Natural killer cell (primary cell): Measurements from ENCODE around the gene STK32B. TPM values are rescaled to one million over a fixed set of nuclear protein-coding genes. Genes with fewer than 3 reads are reported as not detected.

ENCODE experiments used
- ATAC-seq, 3 donors: fragments of 150-1000 bp in 2 of 3; fragments of 200-7000 bp in 1 of 3; cut with Tn5 transposase; 1 replicate in 1 of 3; 2 replicates in 2 of 3; pipeline ENCODE4 v1.10.0; 2021; ENCODE audit warnings: mild to moderate bottlenecking in 2 of 3, moderate library complexity in 2 of 3
- DNase-seq, 2 donors: peaks; one replicate each; pipeline versions ENCODE4 v3.0.0 to v3.0.0-alpha.2; 2013 to 2021; ENCODE audit warnings: mixed read lengths in 1 of 2
- H3K27ac ChIP-seq: one replicate; pipeline ENCODE4 v1.5.1; 2013; ENCODE audit warnings: mild to moderate bottlenecking, low read length
- H3K27me3 ChIP-seq: one replicate; pipeline ENCODE4 v1.6.1; 2013; ENCODE audit warnings: low read length; ENCODE audit not compliant: control insufficient read depth, insufficient read depth
- H3K36me3 ChIP-seq: one replicate; pipeline ENCODE4 v1.6.1; 2013; ENCODE audit warnings: low read length; ENCODE audit not compliant: control insufficient read depth, insufficient read depth
- H3K4me1 ChIP-seq: one replicate; pipeline ENCODE4 v1.6.1; 2013; ENCODE audit warnings: low read length; ENCODE audit not compliant: control insufficient read depth, insufficient read depth
- H3K4me3 ChIP-seq: one replicate; pipeline ENCODE4 v1.5.1; 2013; ENCODE audit warnings: low read length
- H3K9me3 ChIP-seq: one replicate; pipeline ENCODE4 v1.6.1; 2013; ENCODE audit warnings: low read length; ENCODE audit not compliant: control insufficient read depth, insufficient read depth
- H3K27ac Mint-ChIP-seq, 2 donors: one replicate each; pipeline ENCODE4 v1.8.0; 2022; ENCODE audit warnings: mild to moderate bottlenecking in 2 of 2, mixed read lengths in 2 of 2, moderate library complexity in 1 of 2
- H3K27me3 Mint-ChIP-seq, 2 donors: one replicate each; pipeline ENCODE4 v1.8.0; 2022; ENCODE audit warnings: low read depth in 2 of 2, mixed read lengths in 2 of 2
- H3K36me3 Mint-ChIP-seq: one replicate; pipeline ENCODE4 v1.8.0; 2022; ENCODE audit warnings: mixed read lengths
- H3K4me1 Mint-ChIP-seq, 2 donors: one replicate each; pipeline ENCODE4 v1.8.0; 2022; ENCODE audit warnings: mixed read lengths in 2 of 2
- H3K4me3 Mint-ChIP-seq: one replicate; pipeline ENCODE4 v1.8.0; 2022; ENCODE audit warnings: mild to moderate bottlenecking, moderate library complexity, mixed read lengths
- H3K9me3 Mint-ChIP-seq, 2 donors: one replicate each; pipeline ENCODE4 v1.8.0; 2022; ENCODE audit warnings: mixed read lengths in 2 of 2
- CTCF ChIP-seq: fragments of 200-600 bp; IDR thresholded peaks from one replicate; pipeline ENCODE4 v1.8.0; 2022; ENCODE audit warnings: antibody characterized with exemption
- WGBS: methylation state at CpG from one replicate; pipeline ENCODE4 v1.1.7; 2013; ENCODE audit warnings: missing lambda C conversion rate; ENCODE audit not compliant: insufficient coverage; 5-methylcytosine and 5-hydroxymethylcytosine counted together
- intact Hi-C: fragments of 100-400 bp; cut with micrococcal nuclease; formaldehyde crosslinking; loops from one replicate; pipeline ENCODE4 v1.14.2; 2022
- total RNA-seq, 4 donors: library from RNA; stranded (reverse); fragments of 120-200 nt in 1 of 4; gene quantifications; one replicate each; pipeline versions ENCODE4 v1.2.3 to v1.2.4, GENCODE V29; 2013 to 2022

The STK32B gene
- total RNA-seq, 3 donors from 2014 or later (not counting 1 experiment from before 2014, with no cell fraction given), result 0.32 to 0.33 TPM; not detected in 1

DNA sequence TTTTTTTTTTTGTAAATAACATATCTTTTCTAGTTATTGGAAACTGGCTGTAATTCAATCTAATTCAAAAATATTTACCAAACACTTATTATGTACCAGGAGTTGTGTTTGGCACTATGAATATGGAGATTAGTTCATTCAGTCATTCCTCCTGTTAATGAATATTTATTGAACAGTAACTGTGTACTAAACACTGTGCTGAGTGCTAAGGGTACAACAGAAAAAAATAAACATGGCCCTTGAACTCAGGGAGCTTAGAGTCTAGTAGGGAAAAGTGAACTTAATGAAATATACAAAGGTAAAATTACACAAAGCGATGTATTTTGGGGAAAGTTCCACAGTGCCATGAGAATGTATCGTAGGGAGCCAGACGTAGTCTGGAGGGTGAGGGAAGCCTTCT, 87.1 kb downstream of the STK32B start:
- Mint-ChIP-seq H3K36me3 (no peaks in the 10 kb centered on the region), H3K4me1 (no peaks in the 10 kb centered on the region), H3K27ac (no peak overlapping the region), H3K9me3 (no peaks in the 10 kb centered on the region), H3K4me3 (no peak overlapping the region), H3K27me3 (peaks cover 13 to 17% of the 10 kb centered on the region in 2 donors)
- ATAC-seq (no peak), DNase-seq (no peak)
- Histone ChIP-seq H3K4me1 (no peaks in the 10 kb centered on the region), H3K27ac (no peak overlapping the region), H3K4me3 (no peak overlapping the region), H3K36me3 (no peaks in the 10 kb centered on the region), H3K9me3 (no peaks in the 10 kb centered on the region), H3K27me3 (no peaks in the 10 kb centered on the region)
- intact Hi-C loops, result no loop called here
- no peak for TF ChIP-seq CTCF
- WGBS, result 90% methylated on average over 3 of the region's 3 CpGs

DNA sequence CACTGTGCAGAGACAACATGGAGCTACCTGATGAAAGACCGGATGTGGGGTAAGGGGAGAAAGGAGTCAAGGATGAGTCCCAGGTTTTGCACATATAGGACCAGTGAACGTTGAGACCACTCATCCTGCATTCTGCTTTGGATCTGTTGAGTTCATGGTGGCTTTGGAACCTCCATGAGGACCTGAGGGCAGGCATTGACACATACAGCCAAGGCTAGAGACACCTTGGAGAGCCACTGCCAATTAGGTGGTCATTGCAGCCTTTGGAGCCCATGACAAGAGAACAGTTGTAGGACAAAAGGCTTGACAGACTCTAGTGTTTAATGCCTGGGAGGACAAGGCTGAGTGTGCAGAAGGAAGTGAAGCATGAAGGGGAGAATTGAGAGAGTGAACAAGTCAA, 87.9 kb downstream of the STK32B start:
- ATAC-seq (no peak), DNase-seq (no peak)
- Mint-ChIP-seq H3K9me3 (no peaks in the 10 kb centered on the region), H3K4me1 (no peaks in the 10 kb centered on the region), H3K4me3 (no peak overlapping the region), H3K27ac (no peak overlapping the region), H3K36me3 (no peaks in the 10 kb centered on the region), H3K27me3 (peaks cover 13 to 17% of the 10 kb centered on the region in 2 donors)
- intact Hi-C loops, result no loop called here
- H3K36me3 ChIP-seq, result no peaks in the 10 kb centered on the region
- no peak for TF ChIP-seq CTCF
- 74% methylated on average over 2 of the region's 2 CpGs for WGBS
- H3K9me3 ChIP-seq, result no peaks in the 10 kb centered on the region
- no peaks in the 10 kb centered on the region for H3K27me3 ChIP-seq
- no peak overlapping the region for H3K27ac ChIP-seq
- H3K4me3 ChIP-seq, result no peak overlapping the region
- H3K4me1 ChIP-seq, result no peaks in the 10 kb centered on the region

DNA sequence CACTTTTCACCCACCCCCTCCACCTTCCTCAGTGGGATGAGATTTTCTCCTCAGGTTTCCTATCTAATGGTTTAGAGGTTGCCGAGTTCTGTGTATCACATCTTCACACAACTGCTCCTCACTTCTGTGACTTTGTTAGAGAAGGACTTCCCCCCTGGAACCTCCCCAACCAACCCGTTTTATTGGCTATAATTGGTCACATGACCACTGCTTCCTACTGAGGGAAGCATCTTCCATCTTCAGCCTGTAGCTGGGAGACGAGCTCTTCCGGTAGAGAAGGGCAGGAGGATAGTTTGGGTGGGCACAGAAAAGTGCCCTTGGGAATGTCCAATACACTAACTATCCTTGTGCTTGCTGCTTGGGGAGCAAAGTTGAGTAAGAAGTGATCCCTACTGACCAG, 90.5 kb downstream of the STK32B start:
- H3K27ac ChIP-seq, result no peak overlapping the region
- peaks cover 13 to 17% of the 10 kb centered on the region in 2 donors for H3K27me3 Mint-ChIP-seq
- intact Hi-C loops, result loop anchor here (10.0 kb wide), 1 partner anchor 147 kb away; no protein-coding TSS in a partner anchor

More for the DNA sequence above, 90.5 kb downstream of the STK32B start:
- H3K9me3 ChIP-seq, result no peaks in the 10 kb centered on the region
- no peaks in the 10 kb centered on the region for H3K36me3 ChIP-seq
- no peak overlapping the region for H3K4me3 ChIP-seq
- H3K36me3 Mint-ChIP-seq, result no peaks in the 10 kb centered on the region
- no peak overlapping the region for H3K27ac Mint-ChIP-seq
- ATAC-seq (no peak), DNase-seq (no peak)
- WGBS, result 82% methylated on average over 4 of the region's 4 CpGs
- no peaks in the 10 kb centered on the region for H3K27me3 ChIP-seq
- H3K9me3 Mint-ChIP-seq, result no peaks in the 10 kb centered on the region
- no peak for TF ChIP-seq CTCF
- no peaks in the 10 kb centered on the region for H3K4me1 ChIP-seq
- H3K4me3 Mint-ChIP-seq, result no peak overlapping the region
- no peaks in the 10 kb centered on the region for H3K4me1 Mint-ChIP-seq
